Activated T-cell treated with anti-CD3 and anti-CD28 coated beads, Interleukin-2, amount 50 U/mL, for 24 hours (primary cell): Measurements from ENCODE around the gene MYOCD.

Experiments
- DNase-seq: peaks from one replicate; pipeline ENCODE4 v3.0.0-alpha.2; 2020
- H3K27ac Mint-ChIP-seq: 2 replicates; pipeline ENCODE4 v1.8.0; 2020; ENCODE audit warnings: mild to moderate bottlenecking, mixed read lengths
- H3K27me3 Mint-ChIP-seq: 2 replicates; pipeline ENCODE4 v1.8.0; 2020; ENCODE audit warnings: mixed read lengths
- H3K36me3 Mint-ChIP-seq: 2 replicates; pipeline ENCODE4 v1.8.0; 2020; ENCODE audit warnings: low read depth, mixed read lengths
- H3K4me1 Mint-ChIP-seq: 2 replicates; pipeline ENCODE4 v1.8.0; 2020; ENCODE audit warnings: low read depth, mixed read lengths
- H3K4me3 Mint-ChIP-seq: 2 replicates; pipeline ENCODE4 v1.8.0; 2020; ENCODE audit warnings: mild to moderate bottlenecking, moderate library complexity, mixed read lengths
- H3K9me3 Mint-ChIP-seq: 2 replicates; pipeline ENCODE4 v1.8.0; 2020; ENCODE audit warnings: mixed read lengths

Gene MYOCD

GRCh38 chr17:12719948-12720347 lies 54.3 kb downstream of the MYOCD start:
- no peaks in the 10 kb centered on the region for H3K36me3 Mint-ChIP-seq
- DNase-seq, result no peak
- no peak overlapping the region for H3K4me3 Mint-ChIP-seq
- peaks cover 2% of the 10 kb centered on the region for H3K9me3 Mint-ChIP-seq
- no peak overlapping the region for H3K27ac Mint-ChIP-seq
- H3K27me3 Mint-ChIP-seq, result no peaks in the 10 kb centered on the region
- H3K4me1 Mint-ChIP-seq, result no peaks in the 10 kb centered on the region

- Mint-ChIP-seq H3K27me3 (no peaks in the 10 kb centered on the region), H3K9me3 (peaks cover 2% of the 10 kb centered on the region), H3K4me1 (no peaks in the 10 kb centered on the region), H3K4me3 (no peak overlapping the region), H3K27ac (no peak overlapping the region), H3K36me3 (no peaks in the 10 kb centered on the region)
- DNase-seq, result no peak
Measured at GRCh38 chr17:12721581-12721980, 55.9 kb downstream of the MYOCD start.

- Mint-ChIP-seq H3K27ac (no peak overlapping the region), H3K9me3 (peaks cover 2% of the 10 kb centered on the region), H3K27me3 (no peaks in the 10 kb centered on the region), H3K4me1 (no peaks in the 10 kb centered on the region), H3K4me3 (no peak overlapping the region), H3K36me3 (no peaks in the 10 kb centered on the region)
- no peak for DNase-seq
Measured at GRCh38 chr17:12722282-12722681, 56.6 kb downstream of the MYOCD start.

- Mint-ChIP-seq H3K27ac (no peak overlapping the region), H3K27me3 (peaks cover 5% of the 10 kb centered on the region), H3K4me1 (no peaks in the 10 kb centered on the region), H3K36me3 (no peaks in the 10 kb centered on the region), H3K4me3 (no peak overlapping the region), H3K9me3 (no peaks in the 10 kb centered on the region)
- DNase-seq, result no peak
Measured at GRCh38 chr17:12726131-12726530, 60.4 kb downstream of the MYOCD start.

- no peak overlapping the region for H3K4me3 Mint-ChIP-seq
- H3K27me3 Mint-ChIP-seq, result peaks cover 5% of the 10 kb centered on the region
- no peaks in the 10 kb centered on the region for H3K9me3 Mint-ChIP-seq
- H3K27ac Mint-ChIP-seq, result no peak overlapping the region
- H3K36me3 Mint-ChIP-seq, result no peaks in the 10 kb centered on the region
- H3K4me1 Mint-ChIP-seq, result no peaks in the 10 kb centered on the region
- DNase-seq, result no peak
Measured at GRCh38 chr17:12727076-12727760, 61.5 kb downstream of the MYOCD start.

- H3K4me3 Mint-ChIP-seq, result no peak overlapping the region
- no peaks in the 10 kb centered on the region for H3K4me1 Mint-ChIP-seq
- DNase-seq, result no peak
- H3K9me3 Mint-ChIP-seq, result no peaks in the 10 kb centered on the region
- H3K27ac Mint-ChIP-seq, result no peak overlapping the region
- H3K27me3 Mint-ChIP-seq, result peaks cover 5% of the 10 kb centered on the region
- no peaks in the 10 kb centered on the region for H3K36me3 Mint-ChIP-seq
Measured at GRCh38 chr17:12727881-12728280, 62.2 kb downstream of the MYOCD start.

GRCh38 chr17:12729086-12729485 lies 63.4 kb downstream of the MYOCD start:
- Mint-ChIP-seq H3K9me3 (peaks cover 2% of the 10 kb centered on the region), H3K36me3 (no peaks in the 10 kb centered on the region), H3K27me3 (peaks cover 5% of the 10 kb centered on the region), H3K4me1 (no peaks in the 10 kb centered on the region), H3K4me3 (no peak overlapping the region), H3K27ac (no peak overlapping the region)
- DNase-seq, result no peak

- no peak overlapping the region for H3K27ac Mint-ChIP-seq
- no peaks in the 10 kb centered on the region for H3K4me1 Mint-ChIP-seq
- no peaks in the 10 kb centered on the region for H3K36me3 Mint-ChIP-seq
- peaks cover 5% of the 10 kb centered on the region for H3K27me3 Mint-ChIP-seq
- H3K4me3 Mint-ChIP-seq, result no peak overlapping the region
- H3K9me3 Mint-ChIP-seq, result peaks cover 2% of the 10 kb centered on the region
- DNase-seq, result no peak
Measured at GRCh38 chr17:12730421-12730820, 64.7 kb downstream of the MYOCD start.

- H3K4me3 Mint-ChIP-seq, result no peak overlapping the region
- no peak for DNase-seq
- H3K9me3 Mint-ChIP-seq, result peaks cover 2% of the 10 kb centered on the region
- H3K27me3 Mint-ChIP-seq, result peaks cover 5% of the 10 kb centered on the region
- H3K36me3 Mint-ChIP-seq, result no peaks in the 10 kb centered on the region
- no peak overlapping the region for H3K27ac Mint-ChIP-seq
- H3K4me1 Mint-ChIP-seq, result no peaks in the 10 kb centered on the region
Measured at GRCh38 chr17:12730931-12731521, 65.3 kb downstream of the MYOCD start.

- Mint-ChIP-seq H3K27ac (no peak overlapping the region), H3K9me3 (peaks cover 2% of the 10 kb centered on the region), H3K36me3 (no peaks in the 10 kb centered on the region), H3K4me3 (no peak overlapping the region), H3K4me1 (no peaks in the 10 kb centered on the region), H3K27me3 (peaks cover 5% of the 10 kb centered on the region)
- no peak for DNase-seq
Measured at GRCh38 chr17:12731839-12732238, 66.1 kb downstream of the MYOCD start.

- Mint-ChIP-seq H3K36me3 (no peaks in the 10 kb centered on the region), H3K4me1 (no peaks in the 10 kb centered on the region), H3K27ac (no peak overlapping the region), H3K4me3 (no peak overlapping the region), H3K27me3 (peaks cover 5% of the 10 kb centered on the region), H3K9me3 (peaks cover 2% of the 10 kb centered on the region)
- DNase-seq, result no peak
Measured at GRCh38 chr17:12732366-12732765, 66.7 kb downstream of the MYOCD start.

- H3K27me3 Mint-ChIP-seq, result no peaks in the 10 kb centered on the region
- no peaks in the 10 kb centered on the region for H3K36me3 Mint-ChIP-seq
- H3K4me1 Mint-ChIP-seq, result no peaks in the 10 kb centered on the region
- DNase-seq, result no peak
- H3K4me3 Mint-ChIP-seq, result no peak overlapping the region
- peaks cover 2% of the 10 kb centered on the region for H3K9me3 Mint-ChIP-seq
- no peak overlapping the region for H3K27ac Mint-ChIP-seq
Measured at GRCh38 chr17:12734926-12735325, 69.2 kb downstream of the MYOCD start.

- Mint-ChIP-seq H3K9me3 (peaks cover 2% of the 10 kb centered on the region), H3K36me3 (no peaks in the 10 kb centered on the region), H3K4me3 (no peak overlapping the region), H3K27me3 (no peaks in the 10 kb centered on the region), H3K27ac (no peak overlapping the region), H3K4me1 (no peaks in the 10 kb centered on the region)
- no peak for DNase-seq
Measured at GRCh38 chr17:12735517-12735916, 69.8 kb downstream of the MYOCD start.

- no peaks in the 10 kb centered on the region for H3K4me1 Mint-ChIP-seq
- H3K36me3 Mint-ChIP-seq, result no peaks in the 10 kb centered on the region
- no peak overlapping the region for H3K27ac Mint-ChIP-seq
- peaks cover 2% of the 10 kb centered on the region for H3K9me3 Mint-ChIP-seq
- no peaks in the 10 kb centered on the region for H3K27me3 Mint-ChIP-seq
- no peak for DNase-seq
- no peak overlapping the region for H3K4me3 Mint-ChIP-seq
Measured at GRCh38 chr17:12736526-12736925, 70.8 kb downstream of the MYOCD start.

GRCh38 chr17:12737740-12738469 lies 72.2 kb downstream of the MYOCD start:
- no peaks in the 10 kb centered on the region for H3K36me3 Mint-ChIP-seq
- H3K4me3 Mint-ChIP-seq, result no peak overlapping the region
- H3K9me3 Mint-ChIP-seq, result peaks cover 2% of the 10 kb centered on the region
- no peaks in the 10 kb centered on the region for H3K4me1 Mint-ChIP-seq
- H3K27me3 Mint-ChIP-seq, result no peaks in the 10 kb centered on the region
- no peak overlapping the region for H3K27ac Mint-ChIP-seq
- DNase-seq, result no peak
